H9 (cell line): ENCODE measurements around the gene GLB1L2. TPM values are rescaled to one million over a fixed set of nuclear protein-coding genes. Genes with fewer than 3 reads are reported as not detected.

Experiments used
- DNase-seq: peaks from one replicate; pipeline ENCODE4 v3.0.0-alpha.2; 2017
- H2AFZ ChIP-seq: one replicate; pipeline ENCODE4 v1.6.1; 2013; ENCODE audit warnings: mild to moderate bottlenecking, low read length, control low read depth, moderate library complexity
- H2AK5ac ChIP-seq: 2 replicates; pipeline ENCODE4 v1.6.1; 2013; ENCODE audit warnings: low read length, control low read depth, mixed read lengths; ENCODE audit not compliant: insufficient read length
- H2BK120ac ChIP-seq: one replicate; pipeline ENCODE4 v1.6.1; 2013; ENCODE audit warnings: low read depth, mild to moderate bottlenecking, low read length, control low read depth, inconsistent platforms; ENCODE audit not compliant: poor library complexity, severe bottlenecking
- H2BK12ac ChIP-seq: 2 replicates; pipeline ENCODE4 v1.6.1; 2013; ENCODE audit warnings: low read length, control low read depth, mixed read lengths, low read depth; ENCODE audit not compliant: insufficient read length
- H2BK15ac ChIP-seq: 2 replicates; pipeline ENCODE4 v1.6.1; 2013; ENCODE audit warnings: low read depth, low read length, control low read depth
- H2BK20ac ChIP-seq: one replicate; pipeline ENCODE4 v1.6.1; 2013; ENCODE audit warnings: low read depth, mild to moderate bottlenecking, low read length, control low read depth, inconsistent platforms; ENCODE audit not compliant: poor library complexity, severe bottlenecking
- H2BK5ac ChIP-seq: 2 replicates; pipeline ENCODE4 v1.6.1; 2013; ENCODE audit warnings: low read length, control low read depth, mixed read lengths; ENCODE audit not compliant: insufficient read length
- H3K14ac ChIP-seq: 2 replicates; pipeline ENCODE4 v1.6.1; 2013; ENCODE audit warnings: low read length, control low read depth; ENCODE audit not compliant: insufficient read depth
- H3K18ac ChIP-seq: 2 replicates; pipeline ENCODE4 v1.6.1; 2013; ENCODE audit warnings: low read depth, mild to moderate bottlenecking, mixed read lengths, low read length, control low read depth; ENCODE audit not compliant: insufficient read length
- H3K23ac ChIP-seq: 2 replicates; pipeline ENCODE4 v1.6.1; 2013; ENCODE audit warnings: low read length, control low read depth, mixed read lengths, low read depth; ENCODE audit not compliant: insufficient read length
- H3K23me2 ChIP-seq: 2 replicates; pipeline ENCODE4 v1.6.1; 2013; ENCODE audit warnings: low read depth, mild to moderate bottlenecking, mixed read lengths, low read length, control low read depth; ENCODE audit not compliant: insufficient read length, poor library complexity, severe bottlenecking
- H3K27ac ChIP-seq: 2 replicates; pipeline ENCODE4 v1.5.1; 2013; ENCODE audit warnings: low read length, control low read depth, mixed read lengths, low read depth; ENCODE audit not compliant: insufficient read length
- H3K27me3 ChIP-seq: 2 replicates; pipeline ENCODE4 v1.6.1; 2013; ENCODE audit warnings: low read length, control low read depth, inconsistent platforms; ENCODE audit not compliant: insufficient read depth
- H3K4ac ChIP-seq: 2 replicates; pipeline ENCODE4 v1.6.1; 2013; ENCODE audit warnings: low read depth, mild to moderate bottlenecking, control low read depth, inconsistent platforms, low read length, moderate library complexity
- H3K4me1 ChIP-seq: 2 replicates; pipeline ENCODE4 v1.6.1; 2013; ENCODE audit warnings: low read length, control low read depth, inconsistent platforms; ENCODE audit not compliant: insufficient read depth
- H3K4me2 ChIP-seq: 2 replicates; pipeline ENCODE4 v1.6.1; 2013; ENCODE audit warnings: low read length, control low read depth, mixed read lengths; ENCODE audit not compliant: insufficient read length, insufficient read depth
- H3K56ac ChIP-seq: 2 replicates; pipeline ENCODE4 v1.6.1; 2013; ENCODE audit warnings: low read depth, mild to moderate bottlenecking, mixed read lengths, low read length, control low read depth; ENCODE audit not compliant: insufficient read length
- H3K79me1 ChIP-seq: 2 replicates; pipeline ENCODE4 v1.6.1; 2013; ENCODE audit warnings: low read depth, mild to moderate bottlenecking, moderate library complexity, low read length, control low read depth, inconsistent platforms; ENCODE audit not compliant: insufficient read depth, poor library complexity, severe bottlenecking
- H3K79me2 ChIP-seq: 2 replicates; pipeline ENCODE4 v1.6.1; 2013; ENCODE audit warnings: low read length, control low read depth, inconsistent platforms; ENCODE audit not compliant: insufficient read depth
- H3K9ac ChIP-seq: 2 replicates; pipeline ENCODE4 v1.6.1; 2013; ENCODE audit warnings: low read length, control low read depth, mixed read lengths; ENCODE audit not compliant: insufficient read length; ENCODE audit errors: extremely low read depth
- H3K9me3 ChIP-seq: one replicate; pipeline ENCODE4 v1.6.1; 2013; ENCODE audit warnings: low read depth, low read length, inconsistent platforms; ENCODE audit not compliant: control insufficient read depth
- H3T11ph ChIP-seq: one replicate; pipeline ENCODE4 v1.6.1; 2013; ENCODE audit warnings: mild to moderate bottlenecking, low read length, control low read depth, inconsistent platforms
- H4K20me1 ChIP-seq: one replicate; pipeline ENCODE4 v1.6.1; 2013; ENCODE audit not compliant: control insufficient read depth, insufficient read length, insufficient read depth
- H4K5ac ChIP-seq: 2 replicates; pipeline ENCODE4 v1.6.1; 2013; ENCODE audit warnings: low read depth, mild to moderate bottlenecking, mixed read lengths, low read length, control low read depth; ENCODE audit not compliant: insufficient read length
- H4K8ac ChIP-seq: replicated peaks from 2 replicates; pipeline ENCODE4 v1.6.1; 2013; ENCODE audit warnings: low read length, control low read depth, mixed read lengths, low read depth; ENCODE audit not compliant: insufficient read length
- H4K91ac ChIP-seq: 2 replicates; pipeline ENCODE4 v1.6.1; 2013; ENCODE audit warnings: low read depth, mild to moderate bottlenecking, moderate library complexity, mixed read lengths, low read length, control low read depth; ENCODE audit not compliant: insufficient read length
- H3K27ac Mint-ChIP-seq, 3 experiments: 2 replicates in 2 of 3; 3 replicates in 1 of 3; pipeline ENCODE4 v1.8.0; 2020 to 2021; ENCODE audit warnings: mixed read lengths in 3 of 3, mild to moderate bottlenecking in 1 of 3, moderate library complexity in 1 of 3
- H3K27me3 Mint-ChIP-seq: 2 replicates; pipeline ENCODE4 v1.8.0; 2021; ENCODE audit warnings: low read depth, mild to moderate bottlenecking, moderate library complexity, mixed read lengths
- H3K36me3 Mint-ChIP-seq, 3 experiments: 2 replicates in 2 of 3; 3 replicates in 1 of 3; pipeline ENCODE4 v1.8.0; 2020 to 2021; ENCODE audit warnings: low read depth in 3 of 3, mixed read lengths in 3 of 3; ENCODE audit not compliant: insufficient read depth in 1 of 3
- H3K4me1 Mint-ChIP-seq, 2 experiments: 2 replicates each; pipeline ENCODE4 v1.8.0; 2020; ENCODE audit warnings: mixed read lengths in 2 of 2
- H3K4me3 Mint-ChIP-seq, 2 experiments: 2 replicates in 1 of 2; 3 replicates in 1 of 2; pipeline ENCODE4 v1.8.0; 2020 to 2021; ENCODE audit warnings: mild to moderate bottlenecking in 2 of 2, mixed read lengths in 2 of 2, moderate library complexity in 1 of 2
- H3K9me3 Mint-ChIP-seq, 2 experiments: 2 replicates in 1 of 2; 3 replicates in 1 of 2; pipeline ENCODE4 v1.8.0; 2020; ENCODE audit warnings: mild to moderate bottlenecking in 2 of 2, mixed read lengths in 2 of 2, moderate library complexity in 1 of 2
- CTCF ChIP-seq: fragments of 200-600 bp; sonication (generic); conservative IDR thresholded peaks from 3 replicates; pipeline ENCODE4 v1.8.0; 2021; ENCODE audit warnings: antibody characterized with exemption, mild to moderate bottlenecking
- WGBS: extraction: QIAGEN DNeasy Blood & Tissue Kit; methylation state at CpG from one replicate; pipeline ENCODE4 v1.1.7; 2013; ENCODE audit warnings: missing lambda C conversion rate, low lambda C conversion rate, mixed read lengths; ENCODE audit not compliant: insufficient read length; ENCODE audit errors: extremely low coverage; 5-methylcytosine and 5-hydroxymethylcytosine counted together
- total RNA-seq: library from RNA; stranded (reverse); gene quantifications from 2 replicates; pipeline ENCODE4 v1.2.1, GENCODE V29; 2021

GLB1L2 gene
- total RNA-seq, 1 experiment from 2014 or later: 2.4 TPM

DNA sequence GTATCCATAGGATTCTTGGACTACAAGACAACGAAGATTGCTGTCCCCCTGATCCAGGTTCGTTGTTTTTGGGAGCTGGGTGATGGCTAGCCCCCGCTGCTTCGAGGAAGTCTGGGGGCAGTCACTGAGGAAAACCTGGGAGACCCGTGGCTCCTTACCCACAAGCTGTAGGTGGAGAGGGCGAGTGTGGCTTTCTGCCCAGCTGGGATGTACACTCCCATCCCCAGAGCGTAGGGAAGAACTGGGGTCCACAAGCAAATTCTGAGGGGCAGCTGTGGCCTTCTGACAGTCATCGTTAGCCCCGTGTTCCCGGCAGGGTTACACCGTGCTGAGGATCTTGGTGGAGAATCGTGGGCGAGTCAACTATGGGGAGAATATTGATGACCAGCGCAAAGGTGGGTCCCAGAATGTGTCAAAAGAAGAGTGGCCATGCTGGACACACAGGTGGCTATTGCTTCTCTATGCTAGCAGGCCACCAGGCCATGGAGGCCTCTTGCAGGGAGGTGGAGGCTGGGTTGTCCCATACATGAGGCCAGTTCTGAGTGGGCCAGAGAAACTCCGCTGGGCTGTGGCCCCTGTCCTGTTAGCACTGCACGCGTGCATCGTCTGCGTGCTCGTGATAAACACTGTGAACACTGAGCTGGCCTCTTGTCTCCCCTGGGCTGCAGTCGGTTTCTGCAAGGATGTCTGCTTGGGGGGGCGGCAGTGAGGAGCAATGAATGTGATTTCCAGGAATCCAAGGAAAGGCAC lies 39.8 kb downstream of the GLB1L2 start:
- H3K23ac ChIP-seq: no peak overlapping the region
- peaks cover 23% of the 10 kb centered on the region for H3K27me3 Mint-ChIP-seq
- TF ChIP-seq CTCF: no peak
- no peaks in the 10 kb centered on the region for H3K79me2 ChIP-seq
- no peak overlapping the region for H2AFZ ChIP-seq
- DNase-seq: no peak
- H3K9me3 ChIP-seq: no peaks in the 10 kb centered on the region
- no peak overlapping the region for H3K9ac ChIP-seq
- H3T11ph ChIP-seq: no peak overlapping the region
- H3K4me3 Mint-ChIP-seq: no peak overlapping the region
- H3K56ac ChIP-seq: no peak overlapping the region
- no peaks in the 10 kb centered on the region for H3K27me3 ChIP-seq
- H3K27ac ChIP-seq: no peak overlapping the region
- peaks cover 9 to 12% of the 10 kb centered on the region in 2 experiments for H3K4me1 Mint-ChIP-seq
- no peak overlapping the region for H4K91ac ChIP-seq
- peaks cover 0 to 5% (median 1%) of the 10 kb centered on the region in 3 experiments; a peak in 2 of 7 replicates for H3K36me3 Mint-ChIP-seq
- H3K9me3 Mint-ChIP-seq: no peaks in the 10 kb centered on the region
- H2BK120ac ChIP-seq: no peak overlapping the region
- no peak overlapping the region for H3K4ac ChIP-seq
- H2BK12ac ChIP-seq: no peak overlapping the region
- no peak overlapping the region for H2BK20ac ChIP-seq
- H2BK5ac ChIP-seq: no peak overlapping the region
- H3K27ac Mint-ChIP-seq: no peak overlapping the region
- no peaks in the 10 kb centered on the region for H3K79me1 ChIP-seq
- H3K23me2 ChIP-seq: no peaks in the 10 kb centered on the region
- no peak overlapping the region for H4K8ac ChIP-seq
- no CpG with 5 or more reads among the region's 22 CpGs for WGBS
- no peak overlapping the region for H3K14ac ChIP-seq
- H3K4me1 ChIP-seq: peaks cover under 1% of the 10 kb centered on the region; the same call in 1 of the 2 replicates
- no peak overlapping the region for H2BK15ac ChIP-seq
- H3K4me2 ChIP-seq: no peak overlapping the region
- H2AK5ac ChIP-seq: no peak overlapping the region
- no peak overlapping the region for H3K18ac ChIP-seq
- no peak overlapping the region for H4K5ac ChIP-seq
- H4K20me1 ChIP-seq: no peaks in the 10 kb centered on the region
